NCI-H1694 treated with DMSO at 0.1 percent for 48 hours (cell line): Measurements from ENCODE around the gene TTLL8.

Experiments used
- DNase-seq: peaks from one replicate; lab custom pipeline; 2025; lab: John Stamatoyannopoulos, UW

Gene TTLL8

DNA sequence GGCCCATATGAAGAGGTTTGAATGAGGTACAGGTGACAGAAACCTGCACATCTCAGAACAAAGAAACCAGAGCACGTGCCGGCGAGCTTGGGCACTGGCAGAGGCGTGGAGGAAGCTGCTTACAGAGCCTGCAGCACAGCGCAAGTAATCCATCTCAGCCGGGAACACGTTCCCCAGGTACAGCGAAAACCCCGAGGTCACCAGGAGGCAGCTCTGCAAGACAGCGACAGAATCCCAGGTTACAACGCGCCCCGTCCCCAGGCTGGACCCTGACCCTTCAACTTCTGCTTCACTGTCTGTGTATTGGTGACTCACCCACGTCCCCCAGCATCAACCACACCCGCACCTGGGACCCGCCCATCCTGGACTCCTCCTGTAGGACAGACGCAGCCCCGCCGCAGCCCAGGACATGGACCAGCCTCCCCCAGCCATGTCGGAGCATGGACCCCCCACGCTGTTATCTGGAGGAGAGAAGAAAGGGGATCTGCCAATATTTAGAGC lies 24.9 kb upstream of the TTLL8 start:
- DNase-seq, result no peak

DNA sequence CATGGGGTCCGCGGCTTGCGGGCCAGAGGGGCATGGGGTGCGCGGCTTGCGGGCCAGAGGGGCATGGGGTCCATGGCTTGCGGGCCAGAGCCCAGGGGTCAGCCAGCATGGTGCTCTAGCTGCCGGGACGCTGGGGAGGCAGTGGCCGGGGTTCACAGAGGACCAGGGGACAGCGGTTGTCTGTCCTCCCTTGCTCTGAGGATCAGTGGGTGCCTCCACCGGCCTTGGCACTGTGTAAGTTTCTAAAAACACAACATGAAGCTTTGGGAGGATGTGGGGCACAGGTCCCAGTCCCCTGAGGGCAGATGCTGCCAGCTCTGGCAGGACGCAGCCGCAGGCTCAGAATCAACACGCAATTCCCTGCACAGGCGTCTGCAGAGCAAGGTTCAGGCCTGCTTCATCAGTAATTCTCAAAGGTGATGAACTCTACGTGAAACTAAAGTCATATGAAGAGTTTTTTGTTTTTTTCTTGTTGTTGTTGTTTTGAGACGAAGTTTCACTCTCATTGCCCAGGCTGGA lies 24.2 kb upstream of the TTLL8 start:
- no peak for DNase-seq

GRCh38 chr22:50081426-50082196 lies 23.5 kb upstream of the TTLL8 start:
- no peak for DNase-seq

GRCh38 chr22:50080077-50080465 lies 22.0 kb upstream of the TTLL8 start:
- no peak for DNase-seq

DNA sequence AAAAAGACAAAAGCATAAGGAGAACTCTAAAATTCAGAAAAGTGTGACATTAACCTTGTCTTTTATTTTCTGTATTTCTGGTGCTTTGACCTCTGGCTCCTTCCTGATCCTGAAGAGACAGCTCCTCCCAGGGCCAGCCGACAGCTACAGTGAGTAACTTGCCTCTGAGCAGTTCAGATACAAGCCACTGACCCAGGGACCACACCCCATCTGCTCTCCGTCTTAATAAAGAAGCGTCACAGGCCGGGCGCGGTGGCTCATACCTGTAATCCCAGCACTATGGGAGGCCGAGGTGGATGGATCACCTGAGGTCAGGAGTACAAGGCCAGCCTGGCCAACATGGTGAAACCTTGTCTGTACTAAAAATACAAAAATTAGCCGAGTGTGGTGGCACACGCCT lies 20.7 kb upstream of the TTLL8 start:
- DNase-seq, result no peak

GRCh38 chr22:50078246-50078645 lies 20.1 kb upstream of the TTLL8 start:
- no peak for DNase-seq

GRCh38 chr22:50076646-50077535 lies 18.8 kb upstream of the TTLL8 start:
- DNase-seq, result no peak

- no peak for DNase-seq
Measured at GRCh38 chr22:50074551-50075530, 16.7 kb upstream of the TTLL8 start.

- DNase-seq, result no peak
Measured at GRCh38 chr22:50074056-50074455, 16.0 kb upstream of the TTLL8 start.

- no peak for DNase-seq
Measured at GRCh38 chr22:50072714-50073538, 14.8 kb upstream of the TTLL8 start.

DNA sequence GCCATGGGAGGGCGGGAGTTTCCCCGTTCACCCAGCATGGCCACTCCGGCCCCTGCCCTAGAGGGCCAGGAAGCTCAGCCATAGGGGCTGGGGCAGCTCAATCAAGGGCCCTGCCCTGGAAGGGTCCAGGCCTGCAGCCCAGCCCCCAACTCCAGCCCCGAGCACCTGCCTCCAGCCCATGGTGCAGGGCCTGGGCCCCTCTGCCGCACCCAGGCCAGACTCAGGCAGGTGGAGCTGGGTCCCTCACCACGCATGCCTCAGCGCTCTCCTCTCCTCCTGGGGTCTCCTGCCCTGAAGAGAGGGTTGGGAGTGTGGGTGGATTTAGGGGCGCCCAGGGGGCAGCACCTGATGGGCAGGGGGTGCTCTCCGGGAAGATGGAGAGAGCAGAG lies 14.1 kb upstream of the TTLL8 start:
- no peak for DNase-seq

DNA sequence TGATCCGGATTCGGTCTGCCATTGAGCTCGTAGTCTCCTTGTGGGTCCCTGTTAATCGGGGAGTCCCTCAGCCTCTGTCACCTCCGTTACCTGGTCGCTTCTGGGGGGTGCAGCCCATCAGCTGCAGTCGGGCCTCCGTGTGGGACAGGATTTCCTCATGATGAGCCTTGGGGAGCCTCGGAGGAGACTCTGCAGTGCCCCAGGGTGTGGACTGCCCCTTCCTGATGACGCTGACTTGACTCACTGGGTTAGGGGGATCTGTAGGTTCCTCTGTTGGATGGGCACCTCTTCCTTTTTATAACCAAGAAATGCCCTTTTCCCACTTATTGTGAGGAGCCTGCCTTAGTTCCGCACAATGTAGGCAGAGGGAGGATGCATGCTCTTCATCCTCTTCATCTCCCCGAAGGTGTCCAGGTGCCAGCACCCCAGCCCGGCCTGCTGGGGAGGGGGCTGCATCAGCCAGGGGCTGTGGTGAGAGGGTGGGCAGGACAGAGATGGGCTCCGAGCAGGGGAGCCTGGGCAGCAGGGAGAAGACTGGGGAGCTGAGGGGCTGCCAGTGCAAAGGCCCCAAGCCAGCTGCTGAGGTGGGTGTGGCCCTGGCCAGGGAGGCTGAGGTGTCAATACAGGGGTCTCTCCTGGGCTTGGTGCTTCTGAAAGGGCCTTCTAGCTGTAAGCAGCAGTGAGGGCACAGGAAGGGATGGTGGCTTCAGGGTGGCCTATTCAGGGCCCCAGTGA lies 13.5 kb upstream of the TTLL8 start:
- no peak for DNase-seq

DNA sequence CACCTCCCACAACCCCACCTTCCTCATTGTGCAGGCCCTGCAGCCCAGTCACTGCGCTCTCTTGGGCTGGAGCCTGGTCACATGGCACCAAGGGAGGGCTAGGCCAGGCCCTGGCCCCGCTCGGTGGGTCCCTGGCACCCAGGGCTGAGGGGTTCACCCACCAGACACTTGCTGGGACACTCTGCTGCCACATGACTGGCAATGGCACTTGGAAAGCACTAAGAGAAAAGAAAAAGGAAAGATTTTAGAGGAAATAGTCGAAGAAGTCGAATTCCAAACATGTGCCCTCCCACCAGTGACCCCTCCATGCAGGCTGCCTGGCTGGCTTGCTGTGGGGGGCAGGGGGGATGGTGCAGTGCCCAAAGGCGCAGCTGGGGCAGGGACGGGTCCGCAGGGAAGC lies 12.3 kb upstream of the TTLL8 start:
- no peak for DNase-seq

GRCh38 chr22:50068096-50068495 lies 10.0 kb upstream of the TTLL8 start:
- no peak for DNase-seq

DNA sequence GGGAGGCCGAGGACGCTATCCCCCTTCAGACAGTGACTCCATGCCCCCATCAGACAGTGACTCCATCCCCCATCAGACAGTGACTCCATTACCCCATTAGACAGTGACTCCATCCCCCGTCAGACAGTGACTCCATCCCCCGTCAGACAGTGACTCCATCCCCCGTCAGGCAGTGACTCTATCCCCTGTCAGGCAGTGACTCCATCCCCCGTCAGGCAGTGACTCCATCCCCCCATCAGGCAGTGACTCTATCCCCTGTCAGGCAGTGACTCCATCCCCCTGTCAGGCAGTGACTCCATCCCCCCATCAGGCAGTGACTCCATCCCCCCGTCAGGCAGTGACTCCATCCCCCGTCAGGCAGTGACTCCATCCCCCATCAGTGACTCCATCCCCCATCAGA lies 9.1 kb upstream of the TTLL8 start:
- no peak for DNase-seq

- no peak for DNase-seq
Measured at GRCh38 chr22:50064453-50064852, 6.4 kb upstream of the TTLL8 start.

DNA sequence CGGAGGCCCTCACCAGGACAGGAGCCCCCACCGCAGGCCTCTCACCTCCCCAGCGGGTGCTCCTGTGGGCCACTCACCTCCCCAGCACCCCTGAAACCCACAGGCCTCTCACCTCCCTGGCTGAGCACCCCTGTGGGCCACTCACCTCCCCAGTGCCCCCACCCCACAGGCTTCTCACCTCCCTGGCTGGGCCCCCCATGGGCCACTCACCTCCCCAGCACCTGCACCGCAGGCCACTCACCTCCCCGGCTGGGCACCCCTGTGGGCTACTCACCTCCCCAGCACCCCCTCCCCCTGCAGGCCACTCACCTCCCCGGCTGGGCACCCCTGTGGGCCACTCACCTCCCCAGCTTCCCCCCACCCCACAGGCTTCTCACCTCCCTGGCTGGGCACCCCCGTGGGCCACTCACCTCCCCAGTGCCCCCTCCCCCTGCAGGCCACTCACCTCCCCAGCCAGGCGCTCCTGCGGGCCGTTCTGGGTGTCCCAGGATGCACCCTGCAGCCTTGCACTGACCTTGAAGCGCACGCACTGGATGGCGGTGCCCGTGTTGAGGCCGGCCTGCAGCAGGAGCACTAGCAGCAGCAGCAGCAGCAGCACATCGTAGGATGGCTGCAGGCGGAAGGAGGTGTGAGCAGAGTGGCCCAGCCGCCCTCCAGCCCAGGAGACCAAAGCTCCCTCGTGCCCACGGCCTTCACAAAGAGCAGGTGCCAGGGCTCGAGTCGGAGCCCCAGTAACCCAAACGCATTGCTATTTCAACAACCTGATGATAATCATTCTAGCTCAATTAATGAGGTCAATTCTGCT lies 5.7 kb upstream of the TTLL8 start:
- DNase-seq, result no peak

DNA sequence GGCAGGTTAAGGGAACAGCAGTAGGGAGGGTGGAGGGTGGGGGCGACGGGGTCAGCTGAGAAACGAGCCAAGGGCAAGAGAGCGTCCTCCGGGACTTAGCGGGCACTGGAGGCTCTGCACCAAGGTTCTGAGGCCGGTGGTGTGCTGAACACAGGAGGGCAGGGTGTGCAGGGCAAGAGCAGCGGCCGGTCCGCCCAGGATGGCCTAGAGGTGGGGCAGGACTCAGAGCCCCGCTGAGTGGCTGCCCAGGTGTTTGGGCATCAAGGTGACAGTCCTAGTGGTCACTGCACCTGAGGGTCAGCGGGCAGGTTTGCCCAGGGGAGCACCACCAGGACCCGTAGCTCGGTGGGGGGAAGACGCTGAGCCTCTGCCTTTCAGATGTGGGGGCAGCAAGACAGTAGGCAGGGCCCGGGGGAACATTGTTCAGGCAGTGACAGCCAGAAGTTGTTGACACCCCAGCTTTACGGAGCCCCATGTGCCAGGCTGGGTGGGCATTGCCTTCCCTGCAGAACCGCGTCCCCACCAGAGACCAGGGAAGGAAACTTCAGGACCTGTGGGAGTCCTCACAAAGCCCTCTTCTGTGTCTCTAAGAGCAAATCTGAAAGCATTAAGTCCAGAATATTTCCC lies 4.5 kb upstream of the TTLL8 start:
- DNase-seq, result no peak

DNA sequence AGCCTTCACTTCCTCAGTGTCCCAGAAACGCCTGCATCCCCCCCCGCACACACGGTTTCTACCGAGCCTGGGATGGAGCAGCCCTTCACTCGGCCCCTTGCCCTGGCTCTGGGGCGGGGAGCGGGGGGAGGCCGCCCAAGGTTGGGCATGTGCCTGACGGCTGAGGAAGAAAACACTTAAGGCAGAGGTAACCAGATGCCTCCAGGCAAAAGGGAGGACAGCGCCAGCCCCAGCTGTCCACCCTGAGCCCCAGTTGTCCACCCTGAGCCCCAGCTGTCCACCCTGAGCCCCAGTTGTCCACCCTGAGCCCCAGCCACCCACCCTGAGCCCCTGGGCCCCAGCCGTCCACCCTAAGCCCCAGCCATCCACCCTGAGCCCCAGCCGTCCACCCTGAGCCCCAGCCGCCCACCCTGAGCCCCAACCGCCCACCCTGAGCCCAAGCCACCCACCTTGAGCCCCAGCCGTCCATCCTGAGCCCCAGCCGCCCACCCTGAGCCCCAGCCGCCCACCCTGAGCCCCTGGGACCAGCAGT lies 3.8 kb upstream of the TTLL8 start:
- DNase-seq, result no peak
